Stimulated activated CD8-positive, alpha-beta memory T cell treated with anti-CD3 and anti-CD28 coated beads, Interleukin-15, amount 100 ng/mL, for 1 hour (primary cell): Measurements from ENCODE around the gene CD81.

ENCODE experiments used
- DNase-seq: peaks from one replicate; pipeline ENCODE4 v3.0.0-alpha.2; 2020; ENCODE audit warnings: low read depth

Gene CD81

DNA sequence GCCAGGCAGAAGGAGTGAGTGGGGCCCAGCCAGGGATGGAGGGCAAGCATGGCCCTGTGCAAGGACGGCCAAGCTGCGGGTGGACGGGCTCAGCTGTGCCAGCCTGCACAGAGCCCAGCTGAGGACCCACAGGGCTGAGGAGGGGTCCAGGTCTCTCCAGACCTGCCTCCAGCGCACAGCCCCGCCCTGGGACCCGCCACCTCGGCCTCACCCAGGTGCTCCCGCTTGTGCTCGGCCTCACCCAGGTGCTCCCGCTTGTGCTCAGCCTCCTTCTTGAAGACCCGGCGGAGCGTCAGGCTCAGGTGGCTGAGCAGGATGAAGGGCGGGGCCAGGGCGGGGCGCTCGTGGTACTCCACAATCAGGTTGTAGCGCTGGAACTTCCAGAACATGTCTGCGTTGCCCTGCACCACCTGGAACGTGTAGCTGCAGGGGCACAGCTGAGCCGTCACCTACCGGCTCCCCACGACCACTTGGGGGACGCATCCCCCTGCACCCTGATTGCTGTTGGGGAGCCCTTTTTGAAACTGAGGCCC lies 29.8 kb downstream of the CD81 start:
- no peak for DNase-seq

GRCh38 chr11:2408671-2409070 lies 31.6 kb downstream of the CD81 start:
- DNase-seq: no peak

DNA sequence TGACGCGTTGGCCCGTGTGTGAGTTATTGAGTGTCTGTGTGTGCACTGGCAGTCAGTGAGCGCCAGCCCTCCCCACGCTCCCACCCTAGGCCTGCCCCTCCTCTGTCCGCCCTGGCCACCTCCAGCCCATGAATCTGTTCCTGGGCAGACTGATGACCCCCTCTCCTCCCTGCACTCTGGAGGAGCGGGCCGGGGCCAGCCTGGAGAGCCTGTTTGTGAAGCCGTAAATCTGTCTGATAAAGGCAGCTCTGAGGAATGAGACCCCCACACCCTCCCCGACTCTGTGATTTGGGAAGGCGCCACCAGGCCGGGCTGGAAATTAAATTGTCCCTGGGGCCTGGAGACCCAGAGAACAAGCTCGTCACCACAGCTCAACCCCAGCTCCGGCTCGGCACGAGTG lies 32.0 kb downstream of the CD81 start:
- DNase-seq: no peak

DNA sequence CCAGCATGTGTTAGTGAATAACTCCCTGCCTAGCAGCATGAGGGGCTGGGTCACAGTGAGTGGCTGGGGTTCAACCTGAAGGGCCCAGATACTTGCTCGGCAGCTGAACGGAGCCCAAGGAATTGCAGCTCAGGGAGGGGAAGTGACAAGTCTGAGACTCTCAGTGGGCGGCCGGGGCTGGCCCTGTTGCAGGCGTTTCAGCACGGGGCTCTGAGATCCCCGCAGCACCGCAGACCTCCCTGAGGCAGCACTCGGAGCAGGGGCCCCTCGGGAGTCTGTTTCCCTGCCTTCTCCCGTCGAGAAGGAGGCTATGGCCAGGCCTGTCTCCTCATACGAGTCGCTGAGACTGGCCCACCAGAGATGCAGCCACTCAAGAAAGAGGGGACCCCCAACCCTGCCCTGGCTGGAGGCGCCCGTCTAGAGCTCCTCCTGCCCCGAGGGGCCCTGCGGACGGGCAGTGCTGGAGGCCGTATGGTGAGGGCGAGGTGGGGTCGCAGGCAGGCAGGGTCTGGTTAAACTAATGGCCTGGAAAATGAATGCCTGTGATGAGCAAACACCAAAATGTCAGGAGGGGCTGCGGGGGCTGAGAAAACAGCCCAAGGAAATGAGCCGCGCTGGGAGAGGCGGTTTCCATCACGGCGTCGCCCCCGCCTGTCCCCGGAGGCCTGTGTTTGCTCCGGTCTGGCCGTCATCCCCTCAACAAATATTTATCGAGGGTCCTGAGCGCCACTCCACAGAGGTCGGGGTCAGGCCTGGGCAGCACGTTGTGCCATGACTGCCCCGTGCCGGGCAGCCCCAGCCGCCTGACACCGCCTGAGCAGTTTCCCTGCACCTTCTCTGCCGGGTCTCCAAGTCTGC lies 32.7 kb downstream of the CD81 start:
- DNase-seq: no peak

GRCh38 chr11:2410616-2411015 lies 33.5 kb downstream of the CD81 start:
- no peak for DNase-seq

DNA sequence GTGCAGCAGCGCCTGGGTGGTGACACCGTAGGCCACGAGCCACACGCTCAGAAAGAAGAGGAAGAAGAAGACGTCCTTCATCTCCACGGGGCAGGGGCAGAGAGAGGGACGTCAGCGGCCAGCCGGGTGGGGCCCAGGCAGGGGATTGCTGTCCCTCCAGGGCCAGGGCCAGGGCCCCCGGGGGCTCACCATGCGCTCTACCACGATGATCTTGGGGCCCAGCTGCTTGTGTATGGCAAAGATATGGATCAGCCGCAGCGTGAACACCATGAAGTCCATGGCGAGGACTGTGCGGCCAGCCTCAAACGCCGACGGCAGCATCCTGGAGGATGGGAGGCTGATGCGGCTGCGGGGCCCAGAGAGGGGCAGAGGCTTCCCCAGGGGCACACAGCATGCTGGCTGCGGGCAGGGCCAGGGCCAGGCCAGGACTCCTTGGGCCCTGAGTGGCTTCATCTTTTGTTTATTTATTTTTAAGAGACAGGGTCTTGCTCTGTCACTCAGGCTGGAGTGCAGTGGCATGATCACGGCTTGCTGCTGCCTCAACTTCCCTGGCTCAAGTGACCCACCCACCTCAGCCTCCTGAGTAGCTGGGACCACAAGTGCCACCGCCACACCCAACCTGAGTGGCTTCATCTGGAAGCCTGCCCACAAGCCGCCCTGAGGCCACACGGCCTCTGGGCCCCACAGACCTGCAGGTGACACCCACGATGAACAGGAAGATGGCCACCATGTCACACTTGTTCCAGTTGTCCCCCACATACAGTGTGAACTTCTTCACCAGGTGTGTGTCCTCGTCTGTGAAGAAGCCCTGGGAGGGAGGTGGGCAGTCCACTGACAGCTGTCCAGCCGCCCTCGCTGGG lies 34.6 kb downstream of the CD81 start:
- no peak for DNase-seq

DNA sequence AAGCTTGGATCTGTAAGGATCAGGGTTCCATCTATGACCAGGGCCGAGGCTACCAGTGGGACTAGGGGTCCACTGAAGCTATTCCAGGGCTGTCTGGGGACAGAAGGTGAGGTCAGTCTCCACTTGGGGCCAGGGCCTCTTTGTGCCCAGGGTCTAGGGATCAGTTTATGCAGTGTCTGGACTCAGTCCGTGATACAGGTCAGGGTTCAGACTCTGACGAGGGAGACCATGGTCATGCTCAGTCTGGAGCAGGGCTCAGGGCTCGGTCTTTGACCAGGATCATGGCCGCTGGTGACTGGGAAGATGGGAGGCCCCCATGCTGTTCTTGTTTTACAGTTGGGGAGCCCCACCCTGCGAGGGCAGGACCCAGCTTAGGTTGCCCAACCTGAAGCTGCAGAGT lies 35.2 kb downstream of the CD81 start:
- DNase-seq: no peak

DNA sequence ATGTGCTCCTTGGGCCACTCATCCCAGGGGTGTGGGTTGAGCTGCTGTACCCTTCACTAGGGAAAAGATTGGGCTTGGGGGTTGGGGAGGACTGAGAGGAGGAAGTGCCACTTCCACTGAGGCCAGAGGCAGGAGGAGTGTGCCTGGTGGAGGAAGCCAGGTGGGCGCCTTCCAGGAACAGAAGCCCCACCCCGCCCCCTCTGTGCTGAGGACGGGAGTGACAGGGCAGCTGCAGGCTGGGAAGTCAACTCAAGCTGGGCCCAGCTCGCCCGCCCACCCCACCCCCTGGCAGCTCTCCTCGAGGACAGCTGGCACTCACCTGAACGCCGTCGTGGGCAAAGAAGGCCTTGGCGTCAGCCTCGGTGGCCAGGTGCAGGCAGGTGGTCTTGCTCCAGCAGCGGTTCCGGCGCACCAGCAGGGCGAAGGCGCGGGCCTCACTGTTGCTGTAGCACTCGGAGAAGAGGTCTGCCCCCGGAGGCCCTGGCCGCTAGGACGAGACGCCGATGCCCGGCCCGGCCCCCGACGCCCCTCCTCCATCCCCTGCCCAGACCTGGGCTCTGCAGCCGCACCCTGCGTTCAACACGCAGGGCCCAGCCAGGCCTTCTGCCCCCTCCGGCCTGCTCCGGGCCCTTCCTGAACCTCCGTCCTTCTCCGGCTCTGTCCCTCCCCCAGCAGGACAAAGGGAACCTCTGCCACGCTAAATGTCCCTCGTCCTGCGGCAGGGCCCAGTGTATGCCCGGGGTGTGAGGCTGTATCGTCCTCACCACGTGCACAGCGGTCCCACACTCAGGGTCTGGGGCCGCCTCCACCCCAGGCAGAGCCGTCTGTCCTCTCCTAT lies 36.9 kb downstream of the CD81 start:
- DNase-seq: no peak

- no peak for DNase-seq
These were observed 37.5 kb downstream of the CD81 start for GRCh38 chr11:2414616-2415015.

- no peak for DNase-seq
These were observed 38.1 kb downstream of the CD81 start for GRCh38 chr11:2415171-2415570.

DNA sequence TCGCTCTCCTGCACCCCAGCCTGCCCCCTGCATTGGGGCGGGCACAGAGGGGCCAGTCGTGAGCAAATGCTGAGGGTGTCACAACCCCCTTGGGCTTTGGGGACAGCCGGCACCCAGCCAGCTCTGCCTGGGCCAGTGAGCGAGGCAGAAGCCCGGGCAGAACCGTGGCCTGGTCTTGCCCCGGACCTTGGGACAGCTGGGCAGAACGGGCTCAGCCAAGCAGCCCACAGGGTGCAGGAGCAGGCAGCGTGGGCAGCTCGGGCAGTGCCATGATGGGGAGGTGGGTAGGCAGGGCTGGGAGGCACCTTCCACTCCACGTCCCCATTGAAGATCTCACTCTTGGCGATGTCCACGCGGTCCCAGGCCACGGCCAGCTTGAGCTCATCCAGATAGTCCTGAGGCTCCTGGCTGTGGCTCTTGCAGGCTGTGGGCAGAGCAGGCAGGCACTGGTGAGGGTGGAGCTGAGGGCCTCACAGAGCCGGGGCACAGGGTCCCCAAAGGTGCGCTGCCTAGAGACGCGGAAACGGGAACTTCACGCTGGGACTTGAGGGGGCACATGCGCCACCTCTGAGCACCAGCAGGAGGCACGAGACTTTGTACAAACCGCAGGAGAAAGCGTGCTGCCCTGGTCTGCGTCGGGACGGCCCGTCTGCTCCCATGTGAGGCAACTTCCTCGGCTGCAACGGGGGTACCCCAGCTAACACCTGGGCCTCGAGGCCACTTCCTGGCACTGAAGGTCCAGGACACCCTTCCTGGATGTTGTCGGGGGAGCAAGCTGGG lies 38.7 kb downstream of the CD81 start:
- no peak for DNase-seq

DNA sequence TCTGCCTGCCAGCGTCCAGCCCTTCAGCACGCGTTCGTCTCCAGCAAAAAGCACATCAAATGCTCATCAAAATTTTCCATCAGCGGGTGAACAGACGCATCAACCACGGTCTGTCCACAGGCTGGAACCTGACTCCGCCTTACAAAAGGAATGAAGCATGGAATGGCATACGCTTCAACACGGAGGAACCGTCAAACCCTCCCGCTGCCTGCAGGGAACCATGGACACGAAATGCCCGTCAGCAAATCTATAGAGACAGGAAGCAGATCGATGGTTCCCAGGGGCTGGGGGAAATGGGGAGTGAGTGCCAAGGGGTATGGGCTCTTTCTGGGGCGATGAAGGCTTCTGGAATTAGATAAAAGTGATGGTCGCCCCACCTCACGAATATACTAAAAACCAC lies 39.7 kb downstream of the CD81 start:
- DNase-seq: no peak

GRCh38 chr11:2417856-2418692 lies 41.0 kb downstream of the CD81 start:
- DNase-seq: no peak

GRCh38 chr11:2418693-2419360 lies 41.7 kb downstream of the CD81 start:
- no peak for DNase-seq

- DNase-seq: peak; percentile 30
These were observed 42.8 kb downstream of the CD81 start for GRCh38 chr11:2419638-2420501.

- peak; percentile 41 for DNase-seq
These were observed 43.6 kb downstream of the CD81 start for GRCh38 chr11:2420502-2421225.

DNA sequence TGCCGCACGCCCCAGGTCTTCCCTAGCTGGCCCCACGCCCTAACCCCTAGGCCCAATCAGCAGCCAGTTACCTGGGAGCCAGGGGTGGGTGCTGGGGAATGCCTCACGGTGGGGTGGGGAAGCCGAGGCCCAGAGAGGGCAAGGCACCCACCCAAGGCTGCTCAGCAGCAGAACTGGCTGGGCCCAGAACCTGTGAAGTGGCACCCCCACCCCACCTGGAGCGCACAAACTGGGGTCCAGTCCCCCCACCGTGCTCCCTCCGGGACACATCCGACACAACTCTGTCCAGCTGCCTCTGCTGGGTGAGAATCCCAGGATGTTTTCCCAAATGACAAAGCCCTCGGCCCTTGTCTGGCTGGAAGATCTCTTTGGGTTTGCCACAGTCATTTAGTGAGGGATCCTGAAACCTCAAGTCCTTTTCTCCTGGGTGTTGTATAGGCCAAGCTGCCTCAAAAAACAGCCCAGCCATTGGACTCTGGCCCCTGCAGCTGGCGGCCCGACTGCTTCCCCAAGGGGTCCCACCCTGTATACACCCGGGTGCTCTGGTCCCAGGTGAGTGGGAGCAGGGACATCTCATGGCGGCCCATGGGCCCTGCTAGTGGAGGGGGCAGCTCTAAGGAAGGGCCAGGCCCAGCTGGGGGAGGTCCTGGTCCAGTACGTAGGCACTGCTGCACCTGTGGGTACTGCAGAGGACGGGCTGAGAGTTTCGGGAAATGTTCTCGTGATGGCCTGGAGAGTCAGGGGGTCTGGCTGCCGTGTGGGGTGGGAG lies 44.3 kb downstream of the CD81 start:
- DNase-seq: no peak
